GM19238 (cell line): Measurements from ENCODE around the gene UBALD1.

Source experiments
- DNase-seq: peaks from one replicate; pipeline ENCODE4 v3.0.0; 2011; ENCODE audit warnings: low spot score; ENCODE audit not compliant: insufficient read length

The UBALD1 gene

DNA sequence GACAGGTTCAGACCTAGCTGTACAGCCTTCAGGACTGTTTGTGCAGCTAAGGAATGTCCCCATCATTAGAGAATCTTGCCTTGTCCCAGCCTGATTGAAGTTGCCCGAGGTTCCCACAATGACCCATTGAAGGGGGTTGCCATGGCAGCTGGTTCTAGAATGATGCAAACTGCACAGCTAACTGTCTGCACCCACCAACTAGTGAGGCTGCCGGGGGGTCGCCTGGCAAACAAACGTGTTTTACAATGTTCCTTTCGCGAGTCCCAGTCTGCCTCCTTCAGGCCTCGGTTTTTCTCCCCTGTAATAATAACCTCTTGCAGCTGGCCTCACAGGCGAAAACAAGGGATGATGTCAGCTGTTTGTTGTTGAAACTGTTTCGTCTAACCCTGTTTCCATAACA is 53.1 kb downstream of the UBALD1 start:
- DNase-seq: no peak
